Measurements from ENCODE around the gene PITPNM2.

Gene PITPNM2

DNA sequence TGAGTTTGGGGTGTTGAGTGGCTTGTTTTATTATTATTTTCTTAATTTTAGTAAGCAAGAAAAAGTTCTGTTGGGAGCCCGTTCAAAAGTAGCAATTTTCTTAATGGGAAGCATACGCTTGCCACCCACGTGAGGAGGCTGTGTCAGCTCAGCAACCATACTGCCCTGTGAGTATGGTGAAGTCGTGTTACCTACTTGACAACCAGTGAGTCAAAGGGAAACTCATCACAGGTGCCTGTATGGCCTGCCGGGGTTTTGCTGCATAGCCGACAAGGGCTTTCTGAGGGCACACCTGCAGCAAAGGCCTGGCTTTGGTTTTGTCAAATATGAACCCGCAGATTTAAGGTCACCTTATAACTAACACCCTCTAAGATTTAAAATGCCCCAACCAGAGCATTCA, 31.1 kb downstream of the PITPNM2 start:
- no peak overlapping the region for H3K27ac ChIP-seq
- no peak overlapping the region for H3K4me3 ChIP-seq (ENCODE audit: low read depth in 1 of 2, low read length in 1 of 2)
- TF ChIP-seq, protein P1, sequence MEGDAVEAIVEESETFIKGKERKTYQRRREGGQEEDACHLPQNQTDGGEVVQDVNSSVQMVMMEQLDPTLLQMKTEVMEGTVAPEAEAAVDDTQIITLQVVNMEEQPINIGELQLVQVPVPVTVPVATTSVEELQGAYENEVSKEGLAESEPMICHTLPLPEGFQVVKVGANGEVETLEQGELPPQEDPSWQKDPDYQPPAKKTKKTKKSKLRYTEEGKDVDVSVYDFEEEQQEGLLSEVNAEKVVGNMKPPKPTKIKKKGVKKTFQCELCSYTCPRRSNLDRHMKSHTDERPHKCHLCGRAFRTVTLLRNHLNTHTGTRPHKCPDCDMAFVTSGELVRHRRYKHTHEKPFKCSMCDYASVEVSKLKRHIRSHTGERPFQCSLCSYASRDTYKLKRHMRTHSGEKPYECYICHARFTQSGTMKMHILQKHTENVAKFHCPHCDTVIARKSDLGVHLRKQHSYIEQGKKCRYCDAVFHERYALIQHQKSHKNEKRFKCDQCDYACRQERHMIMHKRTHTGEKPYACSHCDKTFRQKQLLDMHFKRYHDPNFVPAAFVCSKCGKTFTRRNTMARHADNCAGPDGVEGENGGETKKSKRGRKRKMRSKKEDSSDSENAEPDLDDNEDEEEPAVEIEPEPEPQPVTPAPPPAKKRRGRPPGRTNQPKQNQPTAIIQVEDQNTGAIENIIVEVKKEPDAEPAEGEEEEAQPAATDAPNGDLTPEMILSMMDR (IDR thresholded peaks at IDR 0.05), result no peak
- no peaks in the 10 kb centered on the region for H3K27me3 ChIP-seq
- no peaks in the 10 kb centered on the region for H3K9me3 ChIP-seq
- H3K36me3 ChIP-seq, result no peaks in the 10 kb centered on the region
- H3K4me1 ChIP-seq (ENCODE audit: control insufficient read depth in 1 of 2, insufficient read depth in 1 of 2, low read depth in 1 of 2, low read length in 1 of 2), result no peaks in the 10 kb centered on the region

DNA sequence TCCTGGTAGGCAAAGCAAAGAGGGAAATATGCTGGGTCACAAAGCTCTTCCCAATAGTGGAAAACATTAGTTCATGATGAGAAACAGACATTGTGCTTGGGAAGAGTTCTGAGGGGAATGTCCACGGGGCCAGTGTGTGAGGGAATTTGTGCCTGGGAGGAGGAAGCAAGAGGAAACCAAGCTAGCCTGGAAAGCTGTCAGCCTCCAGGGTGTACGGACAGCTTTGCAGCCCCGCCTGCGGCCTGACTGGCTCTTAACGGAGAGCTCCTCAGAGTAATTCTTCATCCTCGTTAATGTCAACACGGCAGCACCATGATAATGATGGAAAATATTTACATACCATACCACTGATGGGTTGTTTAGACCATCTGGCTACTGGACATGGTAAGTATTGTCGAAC, 32.4 kb downstream of the PITPNM2 start:
- no peak overlapping the region for H3K27ac ChIP-seq
- no peaks in the 10 kb centered on the region for H3K27me3 ChIP-seq
- TF ChIP-seq, protein P1 (IDR thresholded peaks at IDR 0.05), result no peak
- no peaks in the 10 kb centered on the region for H3K9me3 ChIP-seq
- no peak overlapping the region for H3K4me3 ChIP-seq (ENCODE audit: low read depth in 1 of 2, low read length in 1 of 2)
- no peaks in the 10 kb centered on the region for H3K36me3 ChIP-seq
- no peaks in the 10 kb centered on the region for H3K4me1 ChIP-seq (ENCODE audit: control insufficient read depth in 1 of 2, insufficient read depth in 1 of 2, low read depth in 1 of 2, low read length in 1 of 2)

DNA sequence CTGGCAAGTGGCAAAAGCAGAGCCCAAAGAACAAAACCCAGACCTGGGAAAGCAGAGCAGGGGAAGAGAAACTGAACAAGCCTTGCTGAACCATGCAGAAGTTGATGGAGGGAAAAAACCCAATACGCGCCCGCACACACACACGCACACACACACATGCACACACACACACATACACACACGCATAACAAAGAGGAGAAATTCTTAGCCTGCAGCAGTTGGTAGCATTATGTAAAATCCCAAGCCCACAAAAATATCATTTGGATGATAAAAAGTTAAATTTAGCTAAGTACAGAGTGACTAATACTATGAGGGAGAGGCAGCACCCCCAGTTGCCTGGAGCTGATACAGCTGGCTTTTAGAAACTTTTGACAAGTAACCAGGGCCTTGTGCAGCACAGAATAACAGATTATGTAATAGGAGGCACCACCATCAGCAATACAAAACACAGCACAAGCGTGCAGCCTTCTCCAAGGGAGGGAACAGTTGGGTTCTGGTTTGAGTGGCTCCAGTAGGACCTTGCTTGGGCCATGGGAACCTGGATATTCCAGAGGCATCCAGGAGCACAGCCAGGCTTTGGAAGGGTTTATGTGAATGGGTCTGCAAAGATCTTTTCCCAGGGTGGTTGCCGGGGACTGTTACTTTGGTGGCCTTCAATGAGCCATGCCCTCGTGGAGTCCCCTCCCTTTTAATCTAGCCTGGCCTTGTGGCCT, 35.3 kb downstream of the PITPNM2 start:
- H3K4me1 ChIP-seq (ENCODE audit: control insufficient read depth in 1 of 2, insufficient read depth in 1 of 2, low read depth in 1 of 2, low read length in 1 of 2), result no peaks in the 10 kb centered on the region
- H3K9me3 ChIP-seq, result no peaks in the 10 kb centered on the region
- H3K27me3 ChIP-seq, result no peaks in the 10 kb centered on the region
- no peak overlapping the region for H3K4me3 ChIP-seq (ENCODE audit: low read depth in 1 of 2, low read length in 1 of 2)
- TF ChIP-seq, protein P1 (IDR thresholded peaks at IDR 0.05), result no peak
- no peaks in the 10 kb centered on the region for H3K36me3 ChIP-seq
- no peak overlapping the region for H3K27ac ChIP-seq

DNA sequence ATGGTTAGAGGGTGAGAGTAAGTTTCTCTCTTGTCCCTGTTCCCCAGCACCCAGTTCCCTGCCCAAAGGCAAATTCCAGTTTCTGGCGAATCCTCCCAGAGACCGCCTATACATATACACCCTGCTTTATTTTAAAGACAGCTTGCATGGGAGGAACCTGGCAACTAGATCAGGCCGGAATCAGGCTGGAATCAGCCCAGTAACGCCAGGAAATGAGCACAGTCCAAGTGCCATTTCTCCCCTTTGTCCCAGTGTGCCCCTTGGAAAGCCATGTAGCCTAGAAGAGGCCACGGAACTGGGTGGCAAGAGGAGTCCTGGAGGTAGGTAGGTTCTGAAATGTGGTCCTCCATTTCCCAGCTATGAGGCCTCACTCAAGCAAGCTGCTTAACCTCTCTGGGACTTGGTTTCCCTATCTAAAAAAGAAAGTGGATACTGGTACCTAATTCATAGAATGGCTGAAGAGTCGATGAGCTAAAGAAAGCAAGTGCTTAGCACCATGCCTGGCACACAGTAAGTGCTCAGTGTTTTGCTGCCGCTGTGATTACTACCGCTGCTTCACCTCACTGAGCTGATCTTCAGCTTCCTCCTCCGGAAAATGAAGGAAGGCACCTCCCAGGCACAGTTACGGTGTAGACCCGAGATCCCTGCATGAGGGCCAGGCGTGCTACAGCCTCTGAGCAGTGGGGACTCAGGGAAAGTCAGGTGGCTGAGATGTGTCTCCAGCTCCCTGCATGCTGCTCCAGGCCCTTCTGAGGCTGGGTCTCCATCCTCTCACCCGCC, 36.4 kb downstream of the PITPNM2 start:
- Histone ChIP-seq H3K27ac (no peak overlapping the region), H3K27me3 (no peaks in the 10 kb centered on the region), H3K4me3 (ENCODE audit: low read depth in 1 of 2, low read length in 1 of 2) (no peak overlapping the region)

DNA sequence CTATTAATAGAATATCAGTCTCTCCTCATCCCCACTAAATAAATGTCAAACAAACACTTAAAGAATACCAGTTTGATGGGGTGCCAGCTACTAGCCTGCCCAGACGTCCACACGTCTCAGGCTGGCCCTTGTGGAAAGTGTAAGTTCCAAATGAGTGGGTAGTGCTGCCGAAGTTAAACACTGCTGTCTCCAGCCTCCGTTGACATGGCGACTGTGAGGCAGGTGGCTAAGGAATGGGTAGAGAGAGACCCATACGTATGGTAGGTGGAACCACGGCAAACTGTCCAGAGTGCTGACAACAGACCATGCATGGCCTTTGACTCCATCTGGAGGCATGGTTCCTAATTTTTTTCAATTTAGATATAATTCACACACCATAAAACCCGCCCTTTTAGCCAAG, 37.9 kb downstream of the PITPNM2 start:
- TF ChIP-seq, protein P1 (IDR thresholded peaks at IDR 0.05), result no peak
- H3K4me1 ChIP-seq (ENCODE audit: control insufficient read depth in 1 of 2, insufficient read depth in 1 of 2, low read depth in 1 of 2, low read length in 1 of 2), result peaks cover 2 to 5% of the 10 kb centered on the region in 2 experiments

More for the DNA sequence above, 36.4 kb downstream of the PITPNM2 start:
- TF ChIP-seq, protein P1 (IDR thresholded peaks at IDR 0.05), result no peak
- Histone ChIP-seq H3K9me3 (no peaks in the 10 kb centered on the region), H3K4me1 (ENCODE audit: control insufficient read depth in 1 of 2, insufficient read depth in 1 of 2, low read depth in 1 of 2, low read length in 1 of 2) (no peaks in the 10 kb centered on the region), H3K36me3 (no peaks in the 10 kb centered on the region)

More for the DNA sequence above, 37.9 kb downstream of the PITPNM2 start:
- Histone ChIP-seq H3K27me3 (no peaks in the 10 kb centered on the region), H3K4me3 (ENCODE audit: low read depth in 1 of 2, low read length in 1 of 2) (no peak overlapping the region), H3K9me3 (no peaks in the 10 kb centered on the region), H3K27ac (no peak overlapping the region), H3K36me3 (no peaks in the 10 kb centered on the region)

Measured in neutrophil (primary cell).